NAMALWA (cell line): ENCODE data around the gene NTRK2.

Experiments
- DNase-seq: peaks from one replicate; pipeline ENCODE4 v3.0.0-alpha.2; 2015; ENCODE audit warnings: low spot score

NTRK2 gene

DNA sequence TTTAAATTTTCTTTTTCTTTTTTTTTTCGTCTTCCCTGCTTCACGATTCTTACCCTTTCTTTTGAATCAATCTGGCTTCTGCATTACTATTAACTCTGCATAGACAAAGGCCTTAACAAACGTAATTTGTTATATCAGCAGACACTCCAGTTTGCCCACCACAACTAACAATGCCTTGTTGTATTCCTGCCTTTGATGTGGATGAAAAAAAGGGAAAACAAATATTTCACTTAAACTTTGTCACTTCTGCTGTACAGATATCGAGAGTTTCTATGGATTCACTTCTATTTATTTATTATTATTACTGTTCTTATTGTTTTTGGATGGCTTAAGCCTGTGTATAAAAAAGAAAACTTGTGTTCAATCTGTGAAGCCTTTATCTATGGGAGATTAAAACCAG, 352.2 kb downstream of the NTRK2 start:
- DNase-seq, result no peak

GRCh38 chr9:85024374-85024773, 354.8 kb downstream of the NTRK2 start:
- DNase-seq, result no peak

GRCh38 chr9:85025638-85026037, 356.1 kb downstream of the NTRK2 start:
- DNase-seq, result no peak

GRCh38 chr9:85027870-85028269, 358.3 kb downstream of the NTRK2 start:
- DNase-seq, result no peak

GRCh38 chr9:85030316-85030715, 360.8 kb downstream of the NTRK2 start:
- DNase-seq, result peak; percentile 1

DNA sequence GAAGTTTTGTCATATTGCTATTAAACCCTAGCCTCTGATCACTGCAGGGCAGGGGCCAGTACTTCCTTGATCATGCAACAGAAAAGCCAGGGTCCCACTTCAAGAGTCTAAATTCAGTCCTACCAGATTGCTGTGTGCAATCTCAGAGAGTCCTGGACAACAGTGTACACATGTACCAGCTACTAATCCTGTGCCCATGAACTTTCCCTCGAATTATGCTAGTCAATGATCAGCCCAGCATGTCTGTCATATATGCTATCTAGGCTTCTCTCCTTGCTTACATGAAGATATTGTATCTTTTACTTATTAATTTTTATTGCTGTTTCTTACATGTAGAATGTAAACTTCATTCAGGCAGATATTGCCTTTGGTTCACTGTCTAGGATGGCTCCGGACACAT, 367.0 kb downstream of the NTRK2 start:
- DNase-seq, result no peak

DNA sequence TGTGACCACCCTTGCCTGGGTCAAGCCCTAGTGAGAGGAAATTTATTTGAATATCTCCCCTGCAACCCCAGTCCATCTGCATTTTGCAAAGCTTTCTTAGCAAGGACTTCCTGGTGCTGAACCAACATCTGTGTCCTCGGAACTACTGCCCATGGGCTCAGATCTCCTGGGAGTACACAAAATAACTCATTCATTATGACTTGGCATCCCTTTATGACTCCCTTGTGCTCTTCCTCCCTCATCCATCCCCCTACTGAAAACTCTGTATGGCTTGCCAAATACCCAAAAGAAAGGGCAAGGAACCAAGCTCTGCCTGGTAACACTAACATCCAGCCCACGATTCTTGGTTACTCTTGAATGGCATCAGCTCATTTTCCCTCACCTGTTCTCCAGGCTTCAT, 368.5 kb downstream of the NTRK2 start:
- DNase-seq, result no peak

GRCh38 chr9:85038824-85039608, 369.5 kb downstream of the NTRK2 start:
- DNase-seq, result no peak

- no peak for DNase-seq
Measured at GRCh38 chr9:85040146-85040545, 370.6 kb downstream of the NTRK2 start.

DNA sequence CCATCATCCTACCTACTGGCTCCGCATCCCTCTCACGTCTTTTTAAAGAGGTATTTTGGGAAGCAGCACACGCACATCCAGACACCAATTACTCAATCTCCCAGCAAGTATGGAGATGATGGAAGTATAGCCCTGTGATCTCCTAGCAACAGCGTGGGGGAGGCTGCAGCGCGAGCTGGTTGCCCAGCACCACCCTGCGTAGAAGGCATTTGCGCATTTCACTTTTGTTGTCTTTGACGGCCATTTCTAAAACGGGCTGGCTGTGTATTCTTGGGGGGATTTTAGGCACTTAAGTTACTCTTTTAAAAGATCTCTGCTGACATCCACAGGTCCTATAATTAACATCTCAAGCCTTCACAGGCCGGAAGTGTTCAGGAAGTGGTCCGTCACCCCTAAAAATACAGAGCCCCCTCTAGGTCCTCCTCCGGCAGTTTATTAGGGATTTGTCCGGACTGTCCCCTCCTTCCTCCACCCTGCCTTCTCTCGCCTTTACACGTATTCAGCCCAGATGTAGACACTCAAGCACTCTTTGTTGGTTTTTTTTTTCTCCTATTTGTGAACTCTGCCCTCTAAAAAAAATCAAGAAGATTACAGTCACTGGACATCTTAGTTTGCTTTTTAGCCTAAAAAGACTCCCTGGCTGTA, 371.4 kb downstream of the NTRK2 start:
- no peak for DNase-seq

DNA sequence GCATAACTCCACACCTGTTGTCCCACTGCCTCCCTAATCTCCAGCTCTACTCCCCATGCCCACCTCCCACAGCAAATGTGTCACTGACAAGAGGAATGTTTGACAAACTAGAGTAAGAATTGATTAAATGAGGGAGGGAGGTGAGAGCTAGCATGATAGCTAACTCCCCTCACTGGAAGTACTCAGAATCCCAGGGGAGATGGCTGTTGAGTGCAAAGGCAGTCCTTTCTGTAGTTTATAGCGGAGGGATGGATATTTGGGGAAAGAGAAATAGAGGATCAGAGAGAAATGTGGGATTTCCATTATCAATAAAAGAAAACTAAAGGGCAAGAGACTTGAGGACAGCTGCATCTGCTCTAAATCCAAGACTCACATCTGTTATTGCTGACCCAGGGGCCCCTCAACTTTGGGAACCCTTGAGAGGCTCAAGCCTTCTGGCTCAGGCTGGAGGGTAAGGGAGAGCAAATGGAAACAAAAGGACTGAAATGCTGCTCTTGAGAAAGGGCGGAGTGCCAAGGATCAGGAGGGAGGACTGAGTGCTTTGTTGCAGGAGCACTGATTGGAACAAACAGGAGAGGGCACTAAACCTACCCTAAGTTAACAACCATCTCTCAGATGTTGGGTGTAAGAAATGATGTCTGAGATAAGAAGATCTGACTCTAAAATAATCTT, 372.1 kb downstream of the NTRK2 start:
- no peak for DNase-seq

- no peak for DNase-seq
Measured at GRCh38 chr9:85042981-85043647, 373.6 kb downstream of the NTRK2 start.

GRCh38 chr9:85045271-85045670, 375.7 kb downstream of the NTRK2 start:
- no peak for DNase-seq

DNA sequence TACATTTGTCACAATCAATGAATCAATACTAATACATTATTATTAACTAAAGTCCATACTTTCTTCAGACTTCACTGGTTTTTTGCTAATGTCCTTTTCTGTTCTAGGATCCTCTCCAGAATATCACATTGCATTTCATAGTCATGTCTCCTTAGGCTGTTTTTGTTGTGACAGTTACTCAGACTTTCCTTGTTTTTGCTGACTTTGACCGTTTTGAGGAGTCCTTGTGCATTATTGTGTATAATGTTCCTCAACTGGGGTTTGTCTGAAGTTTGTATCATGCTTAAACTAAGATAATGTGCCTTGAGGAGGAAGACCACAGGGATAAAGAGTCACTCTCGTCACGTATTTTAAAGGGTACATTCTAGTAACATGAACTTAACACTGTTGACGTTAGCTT, 376.9 kb downstream of the NTRK2 start:
- no peak for DNase-seq

DNA sequence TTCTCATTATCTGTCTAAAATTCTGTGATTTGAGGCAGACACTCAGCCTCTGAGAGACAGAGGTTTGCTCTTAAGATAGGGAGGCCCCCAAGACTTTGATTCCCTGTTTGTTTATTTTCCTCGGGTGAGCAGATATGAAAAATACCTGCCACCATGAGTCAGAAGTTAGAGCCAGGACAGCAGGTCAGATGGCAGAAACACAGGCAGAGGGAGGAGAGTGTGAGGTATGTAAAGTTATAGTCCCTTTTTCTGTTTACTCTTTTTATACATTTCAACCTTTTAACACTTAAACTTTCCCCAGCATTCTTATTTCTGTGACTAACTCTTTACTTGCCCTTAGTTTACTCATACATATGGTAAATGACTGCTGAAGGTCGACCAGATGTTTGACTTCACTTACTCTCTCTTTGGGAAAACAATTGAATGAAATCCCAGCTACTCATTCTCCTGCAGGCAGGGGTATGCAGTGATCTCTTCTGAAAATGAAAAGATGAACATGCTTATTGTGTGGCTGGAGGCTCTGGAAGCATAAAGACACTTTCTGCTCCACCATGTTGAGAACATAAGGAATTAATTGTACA, 383.8 kb downstream of the NTRK2 start:
- no peak for DNase-seq

GRCh38 chr9:85054017-85054416, 384.5 kb downstream of the NTRK2 start:
- DNase-seq, result no peak

GRCh38 chr9:85055506-85056202, 386.1 kb downstream of the NTRK2 start:
- DNase-seq, result no peak

GRCh38 chr9:85056203-85056572, 386.7 kb downstream of the NTRK2 start:
- DNase-seq, result no peak

- no peak for DNase-seq
Measured at GRCh38 chr9:85061969-85062368, 392.4 kb downstream of the NTRK2 start.

DNA sequence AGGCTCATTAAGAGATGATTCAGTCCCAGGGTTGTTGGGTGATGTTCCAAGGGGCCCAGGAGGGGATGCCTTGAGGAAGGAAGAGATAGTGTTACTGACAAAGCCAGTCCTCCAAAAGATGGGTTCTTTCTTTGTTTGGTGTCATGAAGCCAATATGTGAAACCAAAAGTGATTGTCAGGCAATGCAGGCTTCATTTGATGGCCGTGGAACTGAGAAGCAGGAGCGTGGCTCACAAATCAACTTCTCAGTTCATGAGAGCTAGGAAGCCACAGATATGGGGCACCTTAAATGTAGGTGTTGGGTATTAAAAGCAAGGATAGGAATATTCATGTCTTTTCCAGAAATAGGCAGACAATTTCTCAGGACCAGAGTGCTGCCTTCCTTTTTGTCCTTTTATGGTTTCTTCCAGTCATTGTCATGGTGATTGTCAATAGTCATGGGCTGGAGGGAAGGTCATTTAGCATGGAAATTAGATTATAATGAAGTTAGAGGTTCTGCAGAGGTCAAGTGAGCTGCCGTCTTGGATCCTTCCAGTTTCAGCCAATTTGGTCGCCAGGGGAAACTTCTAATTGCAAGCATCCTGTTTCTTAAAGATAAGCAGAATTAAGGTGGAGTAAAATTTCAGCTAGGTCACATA, 393.0 kb downstream of the NTRK2 start:
- DNase-seq, result no peak

- DNase-seq, result no peak
Measured at GRCh38 chr9:85064811-85065371, 395.4 kb downstream of the NTRK2 start.
